Measurements from ENCODE around the gene MFSD11.

DNA sequence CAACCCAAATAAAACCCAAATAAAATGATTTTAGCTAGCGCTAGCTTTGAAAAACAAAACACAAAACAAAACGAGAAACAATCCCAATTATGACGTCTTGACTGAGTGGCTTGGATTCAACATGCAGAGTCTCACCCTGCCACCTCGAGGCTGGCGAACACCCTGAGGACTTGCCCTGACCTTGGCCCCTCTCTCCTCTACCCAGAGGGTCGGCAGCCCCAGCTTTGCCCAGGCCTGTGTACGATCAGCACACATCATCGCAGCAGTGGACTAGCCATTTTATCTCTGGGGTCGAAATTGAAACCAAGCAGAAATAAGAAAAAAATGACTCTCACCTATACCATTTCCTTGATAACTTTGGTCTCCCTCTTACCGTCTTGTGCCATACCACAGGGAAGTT, 16.5 kb upstream of the MFSD11 start:
- TF ChIP-seq POLR2A (IDR thresholded peaks at IDR 0.05) = no peak
- no peak for TF ChIP-seq POLR2AphosphoS5 (IDR thresholded peaks at IDR 0.05)

All from spleen (tissue), 3 donors.